HG02588 (cell line): Measurements from ENCODE around the gene RHOBTB1.

Experiments
- ATAC-seq: cut with Tn5 transposase; IDR thresholded peaks from one replicate; pipeline ENCODE4 v1.9.1; 2021; ENCODE audit warnings: mild to moderate bottlenecking, moderate library complexity; ENCODE audit not compliant: unreplicated experiment

The RHOBTB1 gene

GRCh38 chr10:60964257-60965235 is 20.6 kb upstream of the RHOBTB1 start:
- ATAC-seq, result no peak

- ATAC-seq, result no peak
These were observed 19.7 kb upstream of the RHOBTB1 start for GRCh38 chr10:60963441-60964256.

- ATAC-seq, result no peak
These were observed 19.0 kb upstream of the RHOBTB1 start for GRCh38 chr10:60962946-60963345.

GRCh38 chr10:60960913-60961312 is 16.9 kb upstream of the RHOBTB1 start:
- ATAC-seq, result no peak

GRCh38 chr10:60960031-60960430 is 16.0 kb upstream of the RHOBTB1 start:
- no peak for ATAC-seq

GRCh38 chr10:60958892-60959601 is 15.1 kb upstream of the RHOBTB1 start:
- no peak for ATAC-seq

- ATAC-seq, result no peak
These were observed 13.8 kb upstream of the RHOBTB1 start for GRCh38 chr10:60957667-60958221.

GRCh38 chr10:60955957-60956425 is 12.0 kb upstream of the RHOBTB1 start:
- ATAC-seq, result no peak

- ATAC-seq, result no peak
These were observed 11.3 kb upstream of the RHOBTB1 start for GRCh38 chr10:60955316-60955715.

GRCh38 chr10:60954035-60954434 is 10.1 kb upstream of the RHOBTB1 start:
- no peak for ATAC-seq

GRCh38 chr10:60953420-60953819 is 9.4 kb upstream of the RHOBTB1 start:
- no peak for ATAC-seq

GRCh38 chr10:60952846-60953220 is 8.8 kb upstream of the RHOBTB1 start:
- no peak for ATAC-seq

GRCh38 chr10:60952067-60952845 is 8.3 kb upstream of the RHOBTB1 start:
- no peak for ATAC-seq

GRCh38 chr10:60951272-60951724 is 7.3 kb upstream of the RHOBTB1 start:
- ATAC-seq, result no peak

- peak; percentile 68 for ATAC-seq
These were observed 6.3 kb upstream of the RHOBTB1 start for GRCh38 chr10:60950300-60950699.

- ATAC-seq, result no peak
These were observed 4.9 kb upstream of the RHOBTB1 start for GRCh38 chr10:60948851-60949250.

GRCh38 chr10:60944910-60945297 is 919 bp upstream of the RHOBTB1 start:
- ATAC-seq, result no peak

- ATAC-seq, result peak; percentile 42
These were observed 498 bp downstream of the RHOBTB1 start for GRCh38 chr10:60943316-60944057.

GRCh38 chr10:60942788-60943315 is 1.1 kb downstream of the RHOBTB1 start:
- ATAC-seq, result peak; percentile 52
